ENCODE results near the gene HBA1. TPM values are rescaled to one million over a fixed set of nuclear protein-coding genes. Genes with fewer than 3 reads are reported as not detected.

The HBA1 gene
- total RNA-seq, 3 donors from 2014 or later (not counting 1 experiment from before 2014, with no cell fraction given) = 16.9 TPM; not detected in 2

GRCh38 chr16:133716-134115 is 42.8 kb upstream of the HBA1 start:
- Histone ChIP-seq H3K9me3 (ENCODE audit: control insufficient read depth, insufficient read depth, low read length) (no peaks in the 10 kb centered on the region), H3K27ac (ENCODE audit: low read length) (no peak overlapping the region), H3K27me3 (ENCODE audit: control insufficient read depth, insufficient read depth, low read length) (no peaks in the 10 kb centered on the region), H3K4me3 (ENCODE audit: low read length) (no peak overlapping the region), H3K4me1 (ENCODE audit: control insufficient read depth, insufficient read depth, low read length) (peaks cover 28% of the 10 kb centered on the region), H3K36me3 (ENCODE audit: control insufficient read depth, insufficient read depth, low read length) (no peaks in the 10 kb centered on the region)
- no peak overlapping the region for H3K4me3 Mint-ChIP-seq
- intact Hi-C loops (cut with micrococcal nuclease) = no loop called here
- H3K36me3 Mint-ChIP-seq = no peaks in the 10 kb centered on the region
- peak overlapping the region in 1 of 2 donors; percentile 56 for H3K27ac Mint-ChIP-seq
- 100% methylated on average over 1 of the region's 2 CpGs for WGBS (ENCODE audit: insufficient coverage)
- H3K4me1 Mint-ChIP-seq = peaks cover 37 to 44% of the 10 kb centered on the region in 2 donors
- no peak for TF ChIP-seq CTCF (IDR thresholded peaks at IDR 0.05)
- no peaks in the 10 kb centered on the region for H3K27me3 Mint-ChIP-seq (ENCODE audit: low read depth in 2 of 2)
- H3K9me3 Mint-ChIP-seq = no peaks in the 10 kb centered on the region
- DNase-seq (no peak), ATAC-seq (no peak)

- ATAC-seq (peak in 2 of 3 donors; percentile 28 to 32), DNase-seq (peak; percentile 40 to 44)
- peaks cover 14% of the 10 kb centered on the region for H3K4me1 ChIP-seq (ENCODE audit: control insufficient read depth, insufficient read depth, low read length)
- H3K27me3 Mint-ChIP-seq (ENCODE audit: low read depth in 2 of 2) = no peaks in the 10 kb centered on the region
- H3K9me3 Mint-ChIP-seq = no peaks in the 10 kb centered on the region
- H3K4me3 Mint-ChIP-seq = peak overlapping the region; percentile 87
- TF ChIP-seq CTCF (IDR thresholded peaks at IDR 0.05) = no peak
- H3K27ac ChIP-seq (ENCODE audit: low read length) = peak overlapping the region; percentile 76
- no peaks in the 10 kb centered on the region for H3K36me3 Mint-ChIP-seq
- no peaks in the 10 kb centered on the region for H3K27me3 ChIP-seq (ENCODE audit: control insufficient read depth, insufficient read depth, low read length)
- peak overlapping the region; percentile 80 for H3K4me3 ChIP-seq (ENCODE audit: low read length)
- intact Hi-C loops (cut with micrococcal nuclease) = no loop called here
- WGBS (ENCODE audit: insufficient coverage) = under 1% methylated on average over 29 of the region's 30 CpGs
- H3K9me3 ChIP-seq (ENCODE audit: control insufficient read depth, insufficient read depth, low read length) = no peaks in the 10 kb centered on the region
- H3K4me1 Mint-ChIP-seq = peaks cover 15 to 19% of the 10 kb centered on the region in 2 donors
- H3K36me3 ChIP-seq (ENCODE audit: control insufficient read depth, insufficient read depth, low read length) = no peaks in the 10 kb centered on the region
- peak overlapping the region; percentile 95 for H3K27ac Mint-ChIP-seq
Observed at GRCh38 chr16:138049-138417, 38.4 kb upstream of the HBA1 start.

GRCh38 chr16:140175-140857 is 36.2 kb upstream of the HBA1 start:
- Histone ChIP-seq H3K36me3 (ENCODE audit: control insufficient read depth, insufficient read depth, low read length) (no peaks in the 10 kb centered on the region), H3K27ac (ENCODE audit: low read length) (no peak overlapping the region), H3K27me3 (ENCODE audit: control insufficient read depth, insufficient read depth, low read length) (no peaks in the 10 kb centered on the region), H3K9me3 (ENCODE audit: control insufficient read depth, insufficient read depth, low read length) (no peaks in the 10 kb centered on the region), H3K4me1 (ENCODE audit: control insufficient read depth, insufficient read depth, low read length) (peaks cover 14% of the 10 kb centered on the region), H3K4me3 (ENCODE audit: low read length) (no peak overlapping the region)
- Mint-ChIP-seq H3K9me3 (no peaks in the 10 kb centered on the region), H3K4me3 (peak overlapping the region; percentile 69), H3K36me3 (no peaks in the 10 kb centered on the region), H3K4me1 (peaks cover 5 to 11% of the 10 kb centered on the region in 2 donors), H3K27me3 (ENCODE audit: low read depth in 2 of 2) (peaks cover 5 to 6% of the 10 kb centered on the region in 2 donors), H3K27ac (peak overlapping the region in 1 of 2 donors; percentile 95)
- intact Hi-C loops (cut with micrococcal nuclease) = no loop called here
- TF ChIP-seq CTCF (IDR thresholded peaks at IDR 0.05) = no peak
- WGBS (ENCODE audit: insufficient coverage) = 83% methylated on average over 8 of the region's 10 CpGs
- ATAC-seq = no peak
- DNase-seq = no peak
